Measurements from ENCODE around the gene ACSL1. TPM values are rescaled to one million over a fixed set of nuclear protein-coding genes. Genes with fewer than 3 reads are reported as not detected.

ACSL1 gene
- total RNA-seq, 1 donor from 2014 or later, result 287 TPM

GRCh38 chr4:184728858-184729257 lies 96.9 kb downstream of the ACSL1 start:
- Histone ChIP-seq H3K27ac (no peak overlapping the region), H3K36me3 (no peaks in the 10 kb centered on the region), H3K4me3 (no peak overlapping the region), H3K9me3 (no peaks in the 10 kb centered on the region), H3K4me1 (peaks cover 6% of the 10 kb centered on the region), H3K27me3 (no peaks in the 10 kb centered on the region)
- TF ChIP-seq CTCF (IDR thresholded peaks at IDR 0.05), result no peak
- ATAC-seq (no peak), DNase-seq (no peak)
- intact Hi-C loops (cut with DNase I), result no loop called here

GRCh38 chr4:184727430-184727829 lies 98.3 kb downstream of the ACSL1 start:
- DNase-seq (no peak), ATAC-seq (no peak)
- intact Hi-C loops (cut with DNase I), result no loop called here
- Histone ChIP-seq H3K27me3 (no peaks in the 10 kb centered on the region), H3K36me3 (no peaks in the 10 kb centered on the region), H3K4me1 (no peaks in the 10 kb centered on the region), H3K27ac (no peak overlapping the region), H3K4me3 (no peak overlapping the region), H3K9me3 (no peaks in the 10 kb centered on the region)
- no peak for TF ChIP-seq CTCF (IDR thresholded peaks at IDR 0.05)

- ATAC-seq, result no peak
- H3K4me1 ChIP-seq, result no peaks in the 10 kb centered on the region
- H3K9me3 ChIP-seq, result no peaks in the 10 kb centered on the region
- intact Hi-C loops (cut with DNase I), result no loop called here
- no peak for DNase-seq
- H3K36me3 ChIP-seq, result no peaks in the 10 kb centered on the region
- H3K4me3 ChIP-seq, result no peak overlapping the region
- no peak overlapping the region for H3K27ac ChIP-seq
- TF ChIP-seq CTCF (IDR thresholded peaks at IDR 0.05), result no peak
- H3K27me3 ChIP-seq, result no peaks in the 10 kb centered on the region
These were observed 103.0 kb downstream of the ACSL1 start for GRCh38 chr4:184722798-184723197.

- ATAC-seq, result no peak
- no peak for TF ChIP-seq CTCF (IDR thresholded peaks at IDR 0.05)
- Histone ChIP-seq H3K9me3 (no peaks in the 10 kb centered on the region), H3K4me3 (no peak overlapping the region), H3K4me1 (no peaks in the 10 kb centered on the region), H3K27ac (no peak overlapping the region), H3K27me3 (no peaks in the 10 kb centered on the region), H3K36me3 (no peaks in the 10 kb centered on the region)
- intact Hi-C loops (cut with DNase I), result no loop called here
- DNase-seq, result no peak
These were observed 104.5 kb downstream of the ACSL1 start for GRCh38 chr4:184721254-184721653.

GRCh38 chr4:184719407-184719806 lies 106.4 kb downstream of the ACSL1 start:
- Histone ChIP-seq H3K4me1 (no peaks in the 10 kb centered on the region), H3K27me3 (no peaks in the 10 kb centered on the region), H3K36me3 (no peaks in the 10 kb centered on the region), H3K27ac (no peak overlapping the region), H3K9me3 (no peaks in the 10 kb centered on the region), H3K4me3 (no peak overlapping the region)
- TF ChIP-seq CTCF (IDR thresholded peaks at IDR 0.05), result no peak
- ATAC-seq (no peak), DNase-seq (no peak)
- intact Hi-C loops (cut with DNase I), result no loop called here

GRCh38 chr4:184715526-184715925 lies 110.2 kb downstream of the ACSL1 start:
- no peak for TF ChIP-seq CTCF (IDR thresholded peaks at IDR 0.05)
- intact Hi-C loops (cut with DNase I), result no loop called here

More at GRCh38 chr4:184715526-184715925, 110.2 kb downstream of the ACSL1 start:
- no peaks in the 10 kb centered on the region for H3K4me1 ChIP-seq
- no peaks in the 10 kb centered on the region for H3K9me3 ChIP-seq
- ATAC-seq, result no peak
- no peaks in the 10 kb centered on the region for H3K27me3 ChIP-seq
- DNase-seq, result no peak
- no peak overlapping the region for H3K4me3 ChIP-seq
- H3K27ac ChIP-seq, result no peak overlapping the region
- no peaks in the 10 kb centered on the region for H3K36me3 ChIP-seq
